IMR-90 (cell line): ENCODE data around the gene SLC66A1.

Experiments used
- BHLHE40 ChIP-seq: fragments of 150-350 bp; IDR thresholded peaks from 2 replicates; pipeline ENCODE4 v1.6.1; 2016; ENCODE audit warnings: mild to moderate bottlenecking, low read depth, low read length
- CHD1 ChIP-seq: IDR thresholded peaks from 2 replicates; pipeline ENCODE4 v1.6.1; 2012; ENCODE audit warnings: low read depth, low read length, improper control_type of control experiment
- CTCF ChIP-seq: conservative IDR thresholded peaks from 2 replicates; pipeline ENCODE4 v1.5.1; 2012; ENCODE audit warnings: mild to moderate bottlenecking, low read depth, low read length, improper control_type of control experiment
- MAZ ChIP-seq: IDR thresholded peaks from 2 replicates; pipeline ENCODE4 v1.6.1; 2012; ENCODE audit warnings: low read depth, mild to moderate bottlenecking, low read length, improper control_type of control experiment, moderate library complexity, borderline replicate concordance
- MXI1 ChIP-seq: IDR thresholded peaks from 2 replicates; pipeline ENCODE4 v1.6.1; 2012; ENCODE audit warnings: low read depth, mild to moderate bottlenecking, low read length, moderate library complexity, borderline replicate concordance
- NFE2L2 ChIP-seq: fragments of 150-350 bp; IDR thresholded peaks from 2 replicates; pipeline ENCODE4 v1.6.1; 2016; ENCODE audit warnings: low read depth, mild to moderate bottlenecking, low read length
- POLR2A ChIP-seq: IDR thresholded peaks from 2 replicates; pipeline ENCODE4 v1.6.1; 2012; ENCODE audit warnings: mild to moderate bottlenecking, low read depth, low read length
- RAD21 ChIP-seq: IDR thresholded peaks from 2 replicates; pipeline ENCODE4 v1.6.1; 2012; ENCODE audit warnings: low read length, improper control_type of control experiment
- TF ChIP-seq, protein P1 (sequence below): fragments of 150-350 bp; IDR thresholded peaks from 2 replicates; pipeline ENCODE4 v1.6.1; 2017; ENCODE audit warnings: mild to moderate bottlenecking, antibody characterized with exemption, low read length, low read depth

DNA sequence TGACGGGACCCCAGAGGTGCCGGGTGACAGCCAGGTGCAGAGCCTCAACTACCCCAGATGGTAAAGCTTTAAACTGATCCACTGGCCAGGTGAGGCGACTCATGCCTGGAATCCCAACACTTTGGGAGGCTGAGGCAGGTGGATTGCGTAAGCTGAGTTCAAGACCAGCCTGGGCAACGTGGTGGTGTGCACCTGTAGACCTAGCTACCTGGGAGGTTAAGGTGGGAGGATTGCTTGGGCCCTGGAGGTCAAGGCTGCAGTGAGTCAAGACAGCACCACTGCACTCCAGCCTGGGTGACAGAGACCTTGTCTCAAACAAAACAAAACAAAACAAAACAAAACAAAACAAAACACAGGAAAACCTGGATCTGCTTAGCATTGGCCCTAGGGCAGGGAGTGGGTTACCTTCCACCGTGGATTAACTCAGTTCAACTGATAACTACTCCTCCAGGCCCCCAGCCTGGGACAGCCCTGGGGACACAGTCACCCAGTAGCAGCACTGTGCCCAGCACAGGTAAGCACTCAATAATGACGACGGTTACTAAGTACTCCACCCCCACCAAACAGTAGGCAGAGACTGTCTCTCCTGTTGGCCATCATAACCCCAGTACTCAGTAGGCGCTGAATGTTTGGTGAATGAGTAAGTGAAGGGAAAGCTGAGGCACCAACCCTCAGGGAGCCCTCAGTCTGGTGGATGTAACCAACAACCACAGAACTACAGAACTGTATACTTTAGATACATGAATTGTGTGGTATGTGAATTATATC lies 21.6 kb downstream of the SLC66A1 start:
- TF ChIP-seq CTCF (no peak), CHD1 (no peak), RAD21 (no peak), MAZ (no peak), NFE2L2 (no peak), POLR2A (no peak), MXI1 (no peak), BHLHE40 (no peak)
- TF ChIP-seq, protein P1, sequence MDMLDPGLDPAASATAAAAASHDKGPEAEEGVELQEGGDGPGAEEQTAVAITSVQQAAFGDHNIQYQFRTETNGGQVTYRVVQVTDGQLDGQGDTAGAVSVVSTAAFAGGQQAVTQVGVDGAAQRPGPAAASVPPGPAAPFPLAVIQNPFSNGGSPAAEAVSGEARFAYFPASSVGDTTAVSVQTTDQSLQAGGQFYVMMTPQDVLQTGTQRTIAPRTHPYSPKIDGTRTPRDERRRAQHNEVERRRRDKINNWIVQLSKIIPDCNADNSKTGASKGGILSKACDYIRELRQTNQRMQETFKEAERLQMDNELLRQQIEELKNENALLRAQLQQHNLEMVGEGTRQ: no peak
